Measurements from ENCODE around the gene SH3PXD2A.
"Not testable (repeated sequence)": the region's sequence is repeated elsewhere in the genome, so short reads cannot be mapped to it uniquely, and the experiment has no call there.

SH3PXD2A gene

DNA sequence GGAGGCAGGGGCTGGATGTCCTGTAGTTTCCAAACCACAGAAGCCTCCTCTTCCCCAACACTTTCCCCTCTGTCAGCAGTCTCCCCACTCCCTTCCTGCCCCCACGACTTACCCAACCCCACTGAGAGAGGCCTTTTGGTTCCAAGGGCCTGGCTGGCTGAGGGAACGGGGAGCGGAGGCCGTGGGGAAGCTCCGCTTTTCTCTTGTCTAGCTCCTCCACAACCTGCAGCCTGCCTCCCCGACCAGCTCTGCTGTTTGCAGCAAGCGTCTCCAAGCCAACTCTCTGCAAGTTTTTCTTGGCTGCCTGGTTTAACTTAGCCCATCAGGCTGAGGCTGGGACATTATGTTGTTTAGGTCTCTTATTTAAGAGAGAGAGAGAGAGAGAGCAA, 235.0 kb downstream of the SH3PXD2A start:
- no peak for DNase-seq (ENCODE audit: low read depth)

DNA sequence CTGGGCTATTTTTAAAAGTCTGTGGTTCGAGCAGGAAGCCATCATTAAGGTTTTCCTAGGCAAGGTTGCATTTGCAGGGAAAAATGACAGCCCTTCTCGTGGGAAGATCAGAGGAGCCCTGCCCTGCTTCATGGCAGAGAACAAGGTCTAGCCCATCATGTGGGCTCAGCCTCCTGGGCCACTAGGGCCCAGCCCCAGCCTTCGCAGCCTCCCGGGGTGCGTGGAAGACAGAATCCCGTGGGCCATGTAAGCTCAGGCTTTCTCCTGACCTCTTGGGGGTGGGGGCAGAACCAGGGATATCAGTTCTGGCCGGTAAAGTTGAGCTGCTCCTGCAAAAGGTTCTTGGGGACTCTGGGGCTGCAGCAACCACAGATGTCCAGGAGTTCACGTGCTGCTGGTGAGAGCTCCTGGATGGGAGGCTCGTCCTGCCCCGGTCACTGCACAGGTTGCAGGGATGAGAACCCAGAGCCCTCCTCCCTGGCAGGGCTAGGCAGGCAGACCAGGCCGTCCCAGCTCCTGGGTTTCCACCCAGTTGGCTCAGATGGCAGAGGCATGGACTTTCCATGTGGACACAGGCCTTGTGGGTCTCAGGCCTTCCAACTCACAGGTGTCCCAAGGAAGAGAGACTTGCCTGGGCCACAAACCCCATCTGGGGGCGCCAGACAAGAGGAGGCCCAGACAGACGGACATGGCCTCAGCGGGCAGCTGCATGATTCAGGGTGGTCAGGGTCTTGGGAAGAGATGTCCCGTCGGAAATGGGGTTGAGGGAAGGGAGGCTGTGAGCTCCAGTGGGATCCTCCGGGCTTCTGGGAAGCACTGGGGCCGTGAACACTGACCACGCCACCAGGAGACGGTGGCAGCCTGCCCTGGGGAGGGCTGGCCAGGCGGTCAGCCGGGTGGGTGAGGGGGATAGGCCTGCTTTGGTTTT, 235.7 kb downstream of the SH3PXD2A start:
- DNase-seq (ENCODE audit: low read depth), result no peak

DNA sequence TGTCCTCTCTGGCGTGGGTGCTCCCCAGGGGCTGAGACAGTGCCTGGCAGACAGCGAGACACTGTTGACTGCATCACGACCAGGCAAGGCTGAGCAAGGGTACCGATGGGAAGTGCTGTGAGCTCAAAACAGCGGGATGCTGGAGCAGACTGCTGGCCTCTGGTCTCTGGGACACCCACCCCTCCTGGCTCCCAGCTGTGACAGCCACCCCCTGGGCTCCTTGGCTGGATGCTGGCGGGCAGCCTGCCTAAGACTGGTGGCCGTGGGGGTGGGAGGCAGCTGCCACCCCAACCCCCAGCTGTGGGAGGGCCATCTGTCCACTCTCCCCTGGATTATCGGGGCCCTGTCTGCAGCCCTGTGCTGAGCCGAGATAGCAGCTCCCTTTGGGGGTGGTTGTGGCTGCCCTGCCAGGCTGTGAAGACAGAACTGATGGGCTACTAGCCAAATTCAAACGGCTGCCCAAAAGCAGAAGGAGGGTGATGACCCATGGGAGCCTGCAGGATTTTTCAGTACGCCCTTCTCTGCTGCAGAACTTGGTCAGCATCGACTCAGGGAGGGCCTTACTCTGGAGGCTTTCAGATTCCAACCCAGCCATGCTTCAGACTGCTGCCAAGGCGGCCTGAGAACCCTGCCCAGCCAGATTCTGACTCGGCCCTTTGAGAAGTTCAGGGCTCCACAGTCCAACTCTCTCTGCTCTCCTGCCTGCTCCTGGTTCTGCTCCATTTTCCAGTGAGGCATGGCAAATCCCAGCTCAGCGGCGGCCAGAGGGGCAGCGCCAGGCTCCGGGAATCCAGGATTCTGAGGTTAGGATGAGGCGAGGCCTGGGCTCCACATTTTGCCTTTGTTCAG, 236.6 kb downstream of the SH3PXD2A start:
- peak; percentile 68 for DNase-seq (ENCODE audit: low read depth)

GRCh38 chr10:103617602-103618385, 237.6 kb downstream of the SH3PXD2A start:
- DNase-seq (ENCODE audit: low read depth), result no peak

DNA sequence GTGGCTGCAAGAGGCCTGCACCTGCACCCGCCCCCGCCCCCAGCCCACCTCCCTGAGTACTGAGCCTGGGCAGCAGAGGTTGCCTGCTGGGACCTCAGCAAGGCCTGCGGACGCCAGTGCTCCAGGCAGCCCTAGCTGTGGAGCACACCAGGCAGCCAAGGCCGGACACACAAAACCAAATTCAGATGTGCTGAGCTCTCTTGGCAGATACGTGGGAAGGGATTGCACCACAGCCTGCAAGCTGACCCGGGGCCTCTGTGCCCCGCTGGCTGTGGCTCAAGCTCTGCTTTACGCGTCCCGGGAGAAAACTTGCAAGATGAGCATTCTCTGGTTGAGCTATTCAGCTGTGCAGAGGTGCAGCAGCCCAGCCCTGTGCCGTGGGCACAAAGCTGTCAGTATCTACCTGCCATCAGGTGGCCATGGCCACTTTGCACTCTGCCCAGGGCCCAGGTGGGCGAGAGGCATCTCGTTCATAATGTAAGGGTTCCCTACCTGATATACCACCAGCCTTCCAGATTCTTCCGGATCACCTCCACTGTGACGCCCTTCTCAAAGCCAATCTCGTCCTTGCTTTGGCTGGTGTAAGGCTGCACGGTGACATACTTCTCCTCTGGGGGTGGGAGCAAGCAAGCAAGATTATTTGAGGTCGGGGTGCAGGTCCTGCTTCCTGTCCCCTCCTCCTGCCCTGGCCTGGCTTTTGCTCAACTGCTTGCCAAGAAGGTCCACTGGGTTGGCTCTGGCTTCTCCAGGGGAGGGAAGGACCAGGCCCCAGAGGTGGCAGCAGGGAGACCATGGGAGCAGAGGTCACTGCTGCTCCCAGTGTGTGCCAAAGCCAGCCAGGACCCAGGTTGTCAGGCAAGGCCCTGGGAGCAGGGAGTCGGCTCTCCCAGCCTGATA, 238.4 kb downstream of the SH3PXD2A start:
- DNase-seq (ENCODE audit: low read depth), result no peak

GRCh38 chr10:103614306-103615158, 240.8 kb downstream of the SH3PXD2A start:
- no peak for DNase-seq (ENCODE audit: low read depth)

- no peak for DNase-seq (ENCODE audit: low read depth)
Measured at GRCh38 chr10:103613616-103614015, 241.8 kb downstream of the SH3PXD2A start.

DNA sequence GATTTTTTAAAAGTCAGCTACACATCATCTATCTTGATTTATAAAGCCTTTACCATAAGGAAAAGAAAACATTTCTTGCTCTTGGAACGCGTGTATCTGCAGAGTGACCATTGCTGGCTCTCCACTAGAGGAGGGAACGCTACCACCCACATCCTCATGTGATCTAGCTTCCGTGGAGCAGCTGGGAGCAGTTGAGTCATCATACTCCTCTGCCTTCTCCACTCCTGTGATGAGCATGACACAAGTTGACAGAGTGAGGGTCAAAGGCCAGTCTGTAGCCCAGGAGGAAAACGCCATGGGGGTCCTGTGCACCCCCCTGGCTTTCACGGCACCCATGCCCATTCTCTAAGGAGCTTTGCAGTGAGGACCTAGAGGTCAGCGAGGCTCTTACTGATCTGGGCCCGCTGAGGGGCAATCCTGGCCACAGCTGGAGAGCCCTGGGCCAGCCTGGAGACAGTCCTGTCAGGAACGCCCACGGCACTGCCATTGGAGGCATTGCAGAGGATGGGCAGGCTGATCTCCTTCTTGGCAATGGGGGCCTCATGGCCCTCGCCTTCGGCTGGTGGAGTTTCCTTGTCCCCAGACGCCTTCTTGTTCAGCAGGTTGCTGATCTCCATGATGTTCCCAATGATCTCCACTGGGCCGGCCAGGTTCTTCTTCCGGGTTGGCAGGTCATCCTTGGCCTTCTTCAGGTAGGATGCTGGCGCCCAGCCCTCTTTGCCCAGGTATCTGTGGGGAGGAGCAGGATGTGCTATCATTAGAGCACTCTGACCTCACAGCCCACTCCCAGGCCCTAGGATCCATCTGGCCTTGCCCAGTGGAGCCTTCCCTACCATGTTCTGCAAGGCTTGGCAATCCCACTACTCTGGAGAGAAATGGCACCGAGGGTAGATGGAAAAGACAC, 242.7 kb downstream of the SH3PXD2A start:
- DNase-seq (ENCODE audit: low read depth), result no peak

DNA sequence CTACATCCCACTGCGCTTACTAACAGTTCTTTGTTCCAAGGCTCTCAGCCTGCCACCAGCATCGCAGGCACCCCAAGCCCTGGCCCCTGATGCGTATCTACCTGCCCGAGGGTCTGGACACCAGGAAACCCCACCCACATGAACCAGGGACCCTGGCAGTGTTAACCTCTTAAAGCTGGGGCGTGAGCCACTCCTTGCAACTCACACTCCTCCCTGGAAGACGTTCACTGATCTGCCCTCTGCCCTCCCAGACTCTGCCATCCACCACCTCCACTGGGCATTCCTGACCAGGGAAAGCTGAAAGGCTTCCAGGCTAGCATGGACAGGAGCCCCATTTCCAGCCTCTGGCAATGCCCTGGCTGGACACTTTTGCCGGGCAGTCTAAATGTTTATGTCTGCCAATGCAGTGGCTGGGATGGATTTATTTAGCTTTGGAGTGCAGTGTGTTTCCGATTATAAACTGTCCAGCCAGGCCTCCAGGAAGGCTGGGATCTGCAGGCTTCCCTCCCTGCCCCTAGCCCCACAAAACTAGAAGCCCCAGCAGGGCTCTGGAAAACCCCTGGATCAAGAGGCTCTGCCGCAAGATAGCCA, 244.4 kb downstream of the SH3PXD2A start:
- DNase-seq (ENCODE audit: low read depth), result no peak

- DNase-seq (ENCODE audit: low read depth), result no peak
Measured at GRCh38 chr10:103610083-103610472, 245.3 kb downstream of the SH3PXD2A start.

- no peak for DNase-seq (ENCODE audit: low read depth)
Measured at GRCh38 chr10:103609231-103610082, 245.9 kb downstream of the SH3PXD2A start.

- not testable (repeated sequence) for DNase-seq (ENCODE audit: low read depth)
Measured at GRCh38 chr10:103608056-103608455, 247.3 kb downstream of the SH3PXD2A start.

DNA sequence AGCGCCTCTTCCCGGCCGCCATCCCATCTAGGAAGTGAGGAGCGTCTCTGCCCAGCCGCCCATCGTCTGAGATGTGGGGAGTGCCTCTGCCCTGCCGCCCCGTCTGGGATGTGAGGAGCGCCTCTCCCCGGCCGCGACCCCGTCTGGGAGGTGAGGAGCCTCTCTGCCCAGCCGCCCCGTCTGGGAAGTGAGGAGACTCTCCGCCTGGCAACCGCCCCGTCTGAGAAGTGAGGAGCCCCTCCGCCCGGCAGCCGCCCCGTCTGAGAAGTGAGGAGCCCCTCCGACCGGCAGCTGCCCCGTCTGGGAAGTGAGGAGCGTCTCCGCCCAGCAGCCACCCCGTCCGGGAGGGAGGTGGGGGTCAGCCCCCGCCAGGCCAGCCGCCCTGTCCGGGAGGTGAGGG, 248.3 kb downstream of the SH3PXD2A start:
- not testable (repeated sequence) for DNase-seq (ENCODE audit: low read depth)

DNA sequence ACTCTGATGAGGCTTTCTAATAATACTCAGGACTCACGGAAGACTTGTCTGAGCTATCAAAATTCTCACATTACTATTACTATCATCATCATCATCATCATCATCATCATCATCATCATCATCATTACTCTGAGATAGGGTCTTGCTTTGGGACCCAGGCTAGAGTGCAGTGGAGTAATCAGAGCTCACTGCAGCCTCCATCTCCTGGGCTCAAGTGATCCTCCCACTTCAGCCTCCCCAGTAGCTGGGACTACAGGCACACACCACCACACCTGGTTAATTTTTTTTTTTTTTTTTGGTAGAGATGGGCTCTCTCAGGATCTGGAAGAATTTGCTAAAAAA, 249.3 kb downstream of the SH3PXD2A start:
- not testable (repeated sequence) for DNase-seq (ENCODE audit: low read depth)

DNA sequence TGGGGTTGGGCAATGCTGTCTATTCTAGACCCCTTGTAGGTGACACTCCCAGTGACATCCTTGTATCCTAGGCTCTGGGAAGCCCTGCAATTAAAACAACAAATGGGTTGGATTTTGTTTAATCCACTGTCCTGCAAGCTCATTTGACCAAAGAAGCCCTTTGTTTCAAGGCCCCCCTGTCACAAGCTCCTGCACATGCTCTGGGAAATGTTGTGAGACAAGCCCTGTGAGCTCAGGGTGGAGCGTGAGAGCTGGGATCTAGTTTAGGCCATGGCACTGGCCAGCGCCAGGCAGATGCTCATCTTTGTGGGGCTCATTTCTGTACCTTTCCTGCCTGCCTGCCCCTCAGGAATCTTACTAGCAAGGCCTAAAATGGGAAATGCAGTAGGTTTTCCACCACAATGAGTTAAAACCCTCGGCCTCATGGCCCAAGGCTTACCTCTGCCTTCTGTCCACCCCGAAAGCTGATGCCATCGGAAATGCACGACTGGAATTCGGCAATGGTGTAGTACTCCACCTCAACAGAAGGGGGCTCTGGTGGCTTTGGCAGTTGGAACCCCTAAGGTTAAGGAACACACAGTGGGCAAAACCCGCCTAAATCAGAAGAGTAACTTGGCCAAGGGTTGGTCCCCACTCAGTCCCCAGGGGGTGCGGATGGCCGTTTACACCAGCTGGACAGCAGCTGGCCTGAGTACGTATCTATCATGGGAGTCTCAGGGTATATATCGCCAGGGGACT, 249.8 kb downstream of the SH3PXD2A start:
- peak; percentile 44 for DNase-seq (ENCODE audit: low read depth)

DNA sequence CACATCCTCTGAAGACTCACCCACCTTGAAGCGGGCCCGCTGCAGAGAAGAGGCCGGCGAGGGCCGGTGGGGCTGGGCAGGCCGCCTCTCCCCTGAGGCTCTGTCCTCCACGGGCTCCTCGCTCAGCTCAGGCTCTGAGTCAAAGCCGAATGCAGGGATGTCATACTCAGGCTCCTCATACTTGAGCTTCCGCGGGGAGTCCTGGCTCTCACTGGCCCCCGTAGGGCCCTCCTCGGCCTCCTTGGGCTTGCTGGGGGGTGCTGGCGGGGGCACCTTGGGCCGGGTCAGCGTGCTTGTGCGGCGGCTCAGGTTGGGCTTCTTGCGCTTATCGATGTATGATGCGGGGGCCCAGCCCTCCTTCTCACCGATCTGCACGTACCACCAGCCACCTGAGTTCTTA, 252.0 kb downstream of the SH3PXD2A start:
- no peak for DNase-seq (ENCODE audit: low read depth)

GRCh38 chr10:103602852-103603155, 252.6 kb downstream of the SH3PXD2A start:
- DNase-seq (ENCODE audit: low read depth), result no peak
